Astrocyte of the spinal cord (primary cell): ENCODE data around the gene AUH.
A peak's percentile ranks its signal among the peaks of the same experiment; 100 is the strongest.
"Not testable (repeated sequence)": the region's sequence is repeated elsewhere in the genome, so short reads cannot be mapped to it uniquely, and the experiment has no call there.

Experiments
- DNase-seq: peaks from one replicate; pipeline ENCODE4 v3.0.0; 2011; ENCODE audit warnings: low read depth, low spot score
- H3K4me3 ChIP-seq: 2 replicates; pipeline ENCODE4 v1.5.1; 2011; ENCODE audit warnings: low read depth, mild to moderate bottlenecking, low read length, moderate library complexity
- in situ Hi-C: cut with HindIII; loops from 2 replicates; pipeline ENCODE4 v1.10.0; 2017; ENCODE audit warnings: low sequenced_read_pairs
- TF ChIP-seq, protein P1 (sequence below): IDR thresholded peaks from 2 replicates; pipeline ENCODE4 v1.5.1; 2012; ENCODE audit warnings: low read depth, mild to moderate bottlenecking, low read length, inconsistent platforms

AUH gene

DNA sequence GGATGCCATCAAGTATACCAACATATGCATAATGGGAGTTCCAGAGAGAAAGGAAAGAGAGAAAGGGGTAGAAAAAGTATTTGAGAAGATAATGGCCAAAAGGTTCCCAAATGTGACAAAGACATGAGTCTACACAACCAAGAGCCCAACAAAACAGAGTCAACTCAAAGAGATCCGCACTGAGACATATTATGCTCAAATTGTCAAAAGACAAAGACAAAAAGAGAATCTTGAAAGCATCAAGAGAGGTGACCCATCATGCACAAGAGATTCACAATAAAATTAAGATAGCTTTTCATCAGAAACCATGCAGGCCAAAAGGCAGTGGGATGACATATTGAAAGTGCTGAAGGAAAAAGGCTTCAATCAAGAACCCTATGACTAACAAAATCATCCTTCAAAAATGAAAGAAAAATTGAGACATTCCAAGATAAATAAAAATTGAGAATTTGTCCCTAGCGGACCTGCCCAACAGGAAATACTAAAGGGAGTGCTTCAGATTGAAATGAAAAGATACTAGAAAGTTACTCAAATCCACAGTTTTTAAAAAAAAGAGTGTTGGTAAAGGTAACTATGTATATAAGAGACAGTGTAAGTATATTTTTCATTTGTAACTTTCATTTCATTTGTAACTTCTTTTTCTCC lies 160.9 kb downstream of the AUH start:
- in situ Hi-C loops: no loop called here
- DNase-seq: no peak
- TF ChIP-seq, protein P1, sequence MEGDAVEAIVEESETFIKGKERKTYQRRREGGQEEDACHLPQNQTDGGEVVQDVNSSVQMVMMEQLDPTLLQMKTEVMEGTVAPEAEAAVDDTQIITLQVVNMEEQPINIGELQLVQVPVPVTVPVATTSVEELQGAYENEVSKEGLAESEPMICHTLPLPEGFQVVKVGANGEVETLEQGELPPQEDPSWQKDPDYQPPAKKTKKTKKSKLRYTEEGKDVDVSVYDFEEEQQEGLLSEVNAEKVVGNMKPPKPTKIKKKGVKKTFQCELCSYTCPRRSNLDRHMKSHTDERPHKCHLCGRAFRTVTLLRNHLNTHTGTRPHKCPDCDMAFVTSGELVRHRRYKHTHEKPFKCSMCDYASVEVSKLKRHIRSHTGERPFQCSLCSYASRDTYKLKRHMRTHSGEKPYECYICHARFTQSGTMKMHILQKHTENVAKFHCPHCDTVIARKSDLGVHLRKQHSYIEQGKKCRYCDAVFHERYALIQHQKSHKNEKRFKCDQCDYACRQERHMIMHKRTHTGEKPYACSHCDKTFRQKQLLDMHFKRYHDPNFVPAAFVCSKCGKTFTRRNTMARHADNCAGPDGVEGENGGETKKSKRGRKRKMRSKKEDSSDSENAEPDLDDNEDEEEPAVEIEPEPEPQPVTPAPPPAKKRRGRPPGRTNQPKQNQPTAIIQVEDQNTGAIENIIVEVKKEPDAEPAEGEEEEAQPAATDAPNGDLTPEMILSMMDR: no peak

GRCh38 chr9:91199739-91200497 lies 161.8 kb downstream of the AUH start:
- DNase-seq: no peak
- TF ChIP-seq, protein P1: no peak
- H3K4me3 ChIP-seq: no peak overlapping the region
- in situ Hi-C loops: no loop called here

More for the DNA sequence above, 160.9 kb downstream of the AUH start:
- no peak overlapping the region for H3K4me3 ChIP-seq

- DNase-seq, H3K4me3 ChIP-seq, in situ Hi-C loops: not testable (repeated sequence)
Observed at GRCh38 chr9:91198881-91199280, 162.8 kb downstream of the AUH start.

DNA sequence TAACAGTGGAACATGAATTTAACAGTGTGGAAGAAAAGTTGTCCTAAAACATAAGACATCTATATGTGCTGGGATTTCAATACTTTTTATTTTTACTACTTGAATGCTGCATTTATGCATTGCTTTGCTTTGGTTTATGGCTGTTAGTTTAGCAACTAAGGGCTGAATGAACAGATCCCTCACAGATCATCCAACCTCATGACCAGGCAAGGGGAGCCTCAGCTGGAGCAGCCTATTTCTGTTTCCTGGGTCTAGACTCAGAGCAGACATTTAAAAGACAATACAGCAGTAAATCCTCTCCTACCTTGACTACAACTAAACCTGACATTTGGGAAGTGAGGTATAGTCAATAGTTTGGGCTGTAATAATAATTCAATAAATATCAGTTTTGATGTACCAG lies 163.3 kb downstream of the AUH start:
- in situ Hi-C loops: no loop called here
- no peak for DNase-seq
- TF ChIP-seq, protein P1: no peak

DNA sequence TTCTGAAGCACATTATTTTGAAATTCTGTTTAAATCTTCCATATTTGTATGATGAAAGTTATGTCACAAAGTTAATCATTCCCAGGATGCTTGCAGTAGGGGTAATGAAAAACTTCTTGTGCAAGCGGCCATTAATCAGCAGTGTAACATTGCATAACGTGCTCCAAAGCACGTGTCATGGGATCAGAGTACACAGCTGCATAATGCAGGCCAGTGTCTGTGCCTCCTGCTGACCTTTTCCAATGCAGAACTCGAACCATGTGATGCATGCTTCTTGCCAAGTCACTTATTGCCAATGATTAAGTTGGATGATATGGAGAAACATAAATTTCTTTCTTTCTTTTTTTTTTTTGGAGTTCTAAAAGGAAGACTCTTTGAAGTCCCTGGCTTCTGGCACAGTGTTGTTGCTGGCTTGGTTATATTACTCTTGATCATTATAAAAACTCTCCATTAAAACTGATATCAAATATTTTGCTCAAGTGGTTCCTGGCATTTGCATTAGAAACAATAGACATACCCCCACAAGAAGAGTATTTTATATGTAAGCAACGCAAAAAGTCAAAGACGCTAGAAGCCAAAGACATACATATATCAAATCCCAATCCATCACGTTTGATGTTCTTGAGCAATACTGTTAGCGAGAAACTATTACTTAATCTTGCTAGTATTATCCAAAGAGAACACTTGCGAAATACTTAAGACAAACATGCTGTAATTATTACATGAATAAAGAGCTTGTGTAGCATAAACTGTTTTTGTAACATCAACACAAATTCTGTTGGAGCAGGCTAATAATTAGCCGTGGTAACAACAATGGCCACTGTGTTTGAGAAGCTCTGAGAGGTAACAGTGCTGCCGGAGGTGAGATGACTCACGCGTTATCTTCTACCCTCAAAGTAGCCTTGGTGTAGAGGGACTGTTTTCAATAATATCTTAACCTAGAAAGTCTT lies 164.2 kb downstream of the AUH start:
- in situ Hi-C loops: no loop called here
- DNase-seq: peak; percentile 81
- no peak overlapping the region for H3K4me3 ChIP-seq
- TF ChIP-seq, protein P1: no peak

More for the DNA sequence above, 163.3 kb downstream of the AUH start:
- no peak overlapping the region for H3K4me3 ChIP-seq

DNA sequence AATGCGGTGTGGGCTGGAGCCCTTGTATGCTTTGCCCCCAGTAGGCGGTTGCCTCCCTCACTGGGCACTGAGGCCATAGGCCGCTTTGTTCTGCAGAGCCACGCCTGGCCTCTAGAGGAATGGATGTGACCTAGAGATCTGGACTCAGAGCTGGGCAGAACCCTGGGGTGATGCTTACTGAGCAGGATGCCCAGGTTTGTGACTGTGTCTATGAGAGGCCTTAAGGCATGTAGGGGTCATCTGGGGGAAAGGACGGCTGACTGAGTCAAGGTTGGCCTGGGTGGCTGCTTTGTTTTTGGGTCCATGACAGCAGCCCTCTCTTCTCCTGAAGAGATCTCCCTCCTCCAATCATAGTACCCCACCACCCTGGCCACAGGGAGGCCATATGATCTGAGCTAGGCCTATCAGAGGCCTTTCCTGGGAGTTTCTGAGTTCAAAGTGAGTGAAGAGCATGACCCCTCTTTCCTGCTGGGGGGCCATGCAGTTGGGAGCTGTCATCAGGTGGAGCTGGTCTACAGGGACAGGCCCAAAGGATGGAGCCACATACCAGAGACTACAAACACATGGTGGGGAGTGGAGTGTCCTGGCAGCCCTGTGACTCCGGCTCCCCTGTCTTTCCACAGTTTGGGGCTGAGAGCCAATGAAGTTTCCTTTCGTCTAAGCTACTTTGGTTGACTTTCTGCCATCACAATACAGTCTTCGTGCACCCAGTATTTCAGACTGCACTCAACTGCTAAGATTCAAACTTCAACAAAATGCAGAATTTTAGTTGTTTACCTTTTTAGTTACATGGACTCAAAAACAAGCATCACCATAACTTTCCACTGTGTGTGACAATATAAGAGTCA lies 165.4 kb downstream of the AUH start:
- in situ Hi-C loops: no loop called here
- H3K4me3 ChIP-seq: no peak overlapping the region
- TF ChIP-seq, protein P1: no peak
- DNase-seq: no peak
